Activated T-cell treated with anti-CD3 and anti-CD28 coated beads, Interleukin-2, amount 50 U/mL, for 72 hours (primary cell): ENCODE data around the gene TBX15. TPM values are rescaled to one million over a fixed set of nuclear protein-coding genes. Genes with fewer than 3 reads are reported as not detected.

Source experiments
- ATAC-seq, 2 donors: fragments of 150-1000 bp; cut with Tn5 transposase; replicated peaks in 1 of 2; 2 replicates each; pipeline ENCODE4 v1.10.0; 2021; ENCODE audit warnings: moderate library complexity in 2 of 2, mild to moderate bottlenecking in 1 of 2
- DNase-seq, 2 donors: peaks; one replicate each; pipeline ENCODE4 v3.0.0; 2021 to 2022; ENCODE audit warnings: mixed read lengths in 1 of 2
- H3K27ac Mint-ChIP-seq: one replicate; pipeline ENCODE4 v1.8.0; 2022; ENCODE audit warnings: mild to moderate bottlenecking, moderate library complexity, mixed read lengths
- H3K27me3 Mint-ChIP-seq: one replicate; pipeline ENCODE4 v1.8.0; 2022; ENCODE audit warnings: low read depth, mixed read lengths
- H3K36me3 Mint-ChIP-seq, 2 donors: one replicate each; pipeline ENCODE4 v1.8.0; 2022; ENCODE audit warnings: mixed read lengths in 2 of 2, mild to moderate bottlenecking in 1 of 2; ENCODE audit not compliant: insufficient read depth in 2 of 2
- H3K4me1 Mint-ChIP-seq: one replicate; pipeline ENCODE4 v1.8.0; 2022; ENCODE audit warnings: low read depth, mixed read lengths
- H3K4me3 Mint-ChIP-seq, 2 donors: one replicate each; pipeline ENCODE4 v1.8.0; 2022; ENCODE audit warnings: mild to moderate bottlenecking in 2 of 2, mixed read lengths in 2 of 2, moderate library complexity in 2 of 2
- H3K9me3 Mint-ChIP-seq, 2 donors: one replicate each; pipeline ENCODE4 v1.8.0; 2022; ENCODE audit warnings: mixed read lengths in 2 of 2
- total RNA-seq, 2 donors: library from RNA; stranded (reverse); gene quantifications; one replicate each; pipeline ENCODE4 v1.2.3, GENCODE V29; 2022

TBX15 gene
- total RNA-seq, 2 donors from 2014 or later, result 0.07 to 0.10 TPM

GRCh38 chr1:118937413-118938072 lies 50.6 kb downstream of the TBX15 start:
- H3K27me3 Mint-ChIP-seq, result peaks cover 6% of the 10 kb centered on the region
- H3K36me3 Mint-ChIP-seq, result no peaks in the 10 kb centered on the region
- ATAC-seq, result no peak
- H3K27ac Mint-ChIP-seq, result no peak overlapping the region
- H3K4me1 Mint-ChIP-seq, result no peaks in the 10 kb centered on the region
- no peak overlapping the region for H3K4me3 Mint-ChIP-seq
- no peak for DNase-seq
- no peaks in the 10 kb centered on the region for H3K9me3 Mint-ChIP-seq

DNA sequence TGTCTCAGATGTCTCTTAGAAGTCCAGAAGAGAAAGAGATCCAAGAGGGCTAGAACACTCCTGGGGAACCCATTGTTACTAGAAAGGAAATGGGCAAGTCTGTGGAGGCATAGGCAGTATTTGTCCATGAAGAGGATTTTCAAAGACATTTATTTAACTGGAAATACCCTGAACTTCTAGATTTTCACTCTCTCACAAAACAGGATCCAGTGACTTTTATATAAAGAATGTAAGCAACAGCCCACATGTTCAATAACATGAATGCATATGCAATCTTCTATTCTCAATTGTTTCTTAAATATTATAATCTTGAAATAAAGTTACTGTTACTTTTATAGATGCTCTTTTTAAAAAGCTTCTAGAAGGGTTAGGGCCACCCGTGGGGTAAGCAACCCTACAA lies 53.4 kb downstream of the TBX15 start:
- no peaks in the 10 kb centered on the region for H3K36me3 Mint-ChIP-seq
- H3K9me3 Mint-ChIP-seq, result no peaks in the 10 kb centered on the region
- DNase-seq, result no peak
- H3K27me3 Mint-ChIP-seq, result no peaks in the 10 kb centered on the region
- H3K4me3 Mint-ChIP-seq, result no peak overlapping the region
- no peak for ATAC-seq
- H3K4me1 Mint-ChIP-seq, result no peaks in the 10 kb centered on the region
- H3K27ac Mint-ChIP-seq, result no peak overlapping the region

DNA sequence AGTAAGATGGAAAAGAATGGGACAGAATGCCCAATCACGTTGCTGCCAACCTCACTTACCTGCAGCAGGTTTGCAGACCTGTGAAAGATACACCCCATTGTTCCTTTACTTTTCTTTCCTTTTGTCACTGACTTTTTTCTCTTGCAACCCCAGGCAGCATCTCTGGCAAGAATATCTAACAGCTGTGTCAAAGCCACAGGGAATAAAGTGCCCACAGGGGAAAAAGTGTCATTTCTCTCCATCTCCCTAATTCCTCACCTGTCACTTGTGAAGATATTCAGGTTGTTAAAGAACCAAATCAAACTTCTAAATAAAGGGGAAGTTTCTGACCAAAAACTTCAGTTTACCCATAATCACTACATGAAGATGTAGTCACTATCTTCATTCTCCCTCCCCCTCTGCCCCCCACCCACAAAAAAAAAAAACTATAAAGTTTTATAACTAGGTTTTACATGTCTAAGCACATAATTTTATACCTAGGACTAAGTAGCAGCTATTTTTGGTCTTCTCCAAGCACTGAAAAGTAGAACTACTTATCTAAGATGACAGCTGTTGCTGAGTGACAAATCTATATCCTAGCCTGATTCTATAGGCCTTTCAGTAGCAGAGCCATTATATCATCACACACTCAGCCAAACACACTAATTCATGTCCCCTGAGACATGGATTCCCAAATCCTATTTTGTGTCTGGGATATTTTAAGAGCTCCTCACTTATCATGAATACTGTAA lies 54.9 kb downstream of the TBX15 start:
- Mint-ChIP-seq H3K36me3 (peaks cover 0 to 3% of the 10 kb centered on the region in 2 donors), H3K27me3 (no peaks in the 10 kb centered on the region), H3K4me1 (no peaks in the 10 kb centered on the region), H3K9me3 (peaks cover 3% of the 10 kb centered on the region in 2 donors), H3K4me3 (no peak overlapping the region), H3K27ac (no peak overlapping the region)
- ATAC-seq (no peak), DNase-seq (no peak)

DNA sequence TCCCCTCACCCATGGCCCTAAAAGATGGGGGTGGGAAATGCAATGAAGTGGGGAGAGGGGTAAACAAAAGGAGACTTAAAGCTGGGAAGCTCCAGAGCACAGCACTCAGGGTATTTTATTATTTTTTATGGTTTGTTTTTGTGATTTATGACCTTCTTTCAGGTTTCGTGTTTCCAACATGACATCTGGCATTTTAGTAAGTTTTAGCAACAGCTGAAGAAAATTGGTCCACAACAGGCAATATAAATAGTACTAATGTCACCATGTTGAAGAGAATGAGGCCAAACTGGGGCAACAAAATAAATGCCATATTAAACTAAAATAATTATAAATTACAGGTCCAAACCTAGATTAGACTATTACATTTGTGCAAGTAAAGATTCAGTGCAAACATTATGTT lies 56.3 kb downstream of the TBX15 start:
- Mint-ChIP-seq H3K27ac (no peak overlapping the region), H3K36me3 (peaks cover 0 to 3% of the 10 kb centered on the region in 2 donors), H3K4me1 (no peaks in the 10 kb centered on the region), H3K27me3 (no peaks in the 10 kb centered on the region), H3K4me3 (no peak overlapping the region), H3K9me3 (peaks cover 3% of the 10 kb centered on the region in 2 donors)
- no peak for ATAC-seq
- DNase-seq, result no peak

- Mint-ChIP-seq H3K4me1 (no peaks in the 10 kb centered on the region), H3K9me3 (peaks cover 3 to 8% of the 10 kb centered on the region in 2 donors), H3K27me3 (no peaks in the 10 kb centered on the region), H3K4me3 (no peak overlapping the region), H3K27ac (no peak overlapping the region), H3K36me3 (peaks cover 0 to 3% of the 10 kb centered on the region in 2 donors)
- DNase-seq, result peak in 1 of 2 donors; percentile 1
- ATAC-seq, result no peak
Measured at GRCh38 chr1:118928739-118929554, 59.2 kb downstream of the TBX15 start.

DNA sequence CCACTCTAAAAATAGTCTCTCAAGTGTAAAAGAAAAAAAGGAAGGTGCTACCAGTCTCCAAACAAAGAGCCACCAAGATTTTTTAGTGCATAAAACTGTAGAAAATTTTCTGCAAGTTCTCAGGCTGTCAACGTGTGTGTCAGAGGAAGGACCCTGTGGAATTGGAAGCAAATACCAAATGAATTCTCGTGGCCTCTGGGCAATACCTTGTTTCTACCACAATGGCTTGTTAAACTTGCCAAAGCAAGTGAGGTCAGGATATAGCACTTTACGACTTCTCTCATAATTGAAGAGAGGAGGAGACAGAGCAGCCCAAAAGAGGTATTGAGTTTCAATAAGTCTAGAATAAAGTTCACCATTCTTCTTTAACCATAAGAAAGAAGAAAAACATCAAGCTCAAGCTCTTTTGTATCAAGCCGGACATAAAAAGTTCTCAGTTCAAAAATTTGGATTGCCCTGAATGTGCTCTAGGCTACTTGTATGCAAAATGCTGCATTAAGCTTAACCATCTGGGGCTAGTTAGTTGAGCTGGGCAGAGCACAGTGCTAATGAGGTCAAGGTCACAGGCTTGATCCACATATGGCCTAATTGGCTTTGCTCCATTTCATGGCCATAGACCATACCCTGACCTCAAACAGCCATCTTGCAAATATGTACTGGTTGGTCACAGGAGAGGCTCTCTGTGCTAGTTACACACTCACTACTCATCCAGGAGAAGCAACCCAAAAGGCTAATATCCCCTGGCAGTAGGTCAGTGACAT lies 60.5 kb downstream of the TBX15 start:
- Mint-ChIP-seq H3K4me1 (no peaks in the 10 kb centered on the region), H3K36me3 (peaks cover 0 to 3% of the 10 kb centered on the region in 2 donors), H3K4me3 (no peak overlapping the region)

GRCh38 chr1:118926261-118926660 lies 61.9 kb downstream of the TBX15 start:
- Mint-ChIP-seq H3K9me3 (peaks cover 3 to 8% of the 10 kb centered on the region in 2 donors), H3K4me3 (no peak overlapping the region), H3K36me3 (peaks cover 0 to 3% of the 10 kb centered on the region in 2 donors), H3K27ac (no peak overlapping the region), H3K27me3 (no peaks in the 10 kb centered on the region), H3K4me1 (no peaks in the 10 kb centered on the region)
- ATAC-seq (no peak), DNase-seq (no peak)

More for the DNA sequence above, 60.5 kb downstream of the TBX15 start:
- ATAC-seq (no peak), DNase-seq (no peak)
- H3K27me3 Mint-ChIP-seq, result no peaks in the 10 kb centered on the region
- peaks cover 3 to 8% of the 10 kb centered on the region in 2 donors for H3K9me3 Mint-ChIP-seq
- no peak overlapping the region for H3K27ac Mint-ChIP-seq

- Mint-ChIP-seq H3K27me3 (no peaks in the 10 kb centered on the region), H3K27ac (no peak overlapping the region), H3K4me3 (no peak overlapping the region), H3K4me1 (no peaks in the 10 kb centered on the region), H3K36me3 (peaks cover 0 to 3% of the 10 kb centered on the region in 2 donors), H3K9me3 (peaks cover 3 to 8% of the 10 kb centered on the region in 2 donors)
- no peak for ATAC-seq
- DNase-seq, result no peak
Measured at GRCh38 chr1:118925651-118926050, 62.5 kb downstream of the TBX15 start.

DNA sequence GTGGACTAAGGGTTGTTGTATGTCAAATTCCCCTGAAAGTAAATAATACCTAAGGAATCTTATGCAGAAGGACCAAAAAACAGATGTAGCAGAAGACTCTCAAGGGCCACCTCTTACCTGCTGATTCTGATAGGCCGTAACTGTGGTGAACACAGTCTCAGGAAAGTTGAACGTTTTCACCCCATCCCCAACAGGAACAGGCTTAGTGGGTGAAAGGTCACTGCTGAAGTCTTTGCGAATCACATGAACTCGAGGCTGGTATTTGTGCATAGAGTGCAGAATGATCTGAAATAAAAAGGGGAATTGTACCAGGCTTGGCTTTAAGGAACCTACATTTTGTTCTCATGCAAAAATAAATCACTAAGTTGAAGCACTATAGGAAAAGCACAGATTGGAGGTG lies 64.8 kb downstream of the TBX15 start:
- Mint-ChIP-seq H3K27me3 (no peaks in the 10 kb centered on the region), H3K4me3 (no peak overlapping the region), H3K4me1 (no peaks in the 10 kb centered on the region), H3K36me3 (no peaks in the 10 kb centered on the region), H3K27ac (no peak overlapping the region), H3K9me3 (peaks cover 0 to 11% of the 10 kb centered on the region in 2 donors)
- ATAC-seq, result no peak
- DNase-seq, result no peak

- Mint-ChIP-seq H3K4me1 (no peaks in the 10 kb centered on the region), H3K27ac (no peak overlapping the region), H3K27me3 (no peaks in the 10 kb centered on the region), H3K36me3 (no peaks in the 10 kb centered on the region), H3K4me3 (no peak overlapping the region), H3K9me3 (peaks cover 0 to 14% of the 10 kb centered on the region in 2 donors)
- no peak for ATAC-seq
- DNase-seq, result no peak
Measured at GRCh38 chr1:118921994-118922393, 66.1 kb downstream of the TBX15 start.

GRCh38 chr1:118920124-118920717 lies 67.9 kb downstream of the TBX15 start:
- ATAC-seq (no peak), DNase-seq (no peak)
- Mint-ChIP-seq H3K4me1 (no peaks in the 10 kb centered on the region), H3K27me3 (no peaks in the 10 kb centered on the region), H3K9me3 (peaks cover 0 to 13% of the 10 kb centered on the region in 2 donors), H3K36me3 (no peaks in the 10 kb centered on the region), H3K4me3 (no peak overlapping the region), H3K27ac (no peak overlapping the region)

DNA sequence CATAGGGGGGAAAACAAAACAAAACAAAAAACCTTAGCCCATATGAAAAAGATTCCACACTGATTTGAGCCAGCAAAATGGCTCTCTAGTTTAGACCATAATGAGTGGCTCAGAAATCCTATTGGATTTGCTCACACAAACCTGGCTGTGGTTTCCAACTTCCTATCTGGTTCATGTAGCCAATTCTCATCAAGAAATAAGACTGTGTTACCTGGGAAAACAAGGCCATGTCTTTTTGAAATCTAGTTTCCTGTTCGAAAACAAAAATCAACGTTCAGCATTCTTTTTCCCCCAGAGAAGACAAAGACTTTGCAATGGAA lies 69.2 kb downstream of the TBX15 start:
- DNase-seq (no peak), ATAC-seq (no peak)
- Mint-ChIP-seq H3K4me3 (no peak overlapping the region), H3K4me1 (no peaks in the 10 kb centered on the region), H3K27ac (no peak overlapping the region), H3K27me3 (no peaks in the 10 kb centered on the region), H3K36me3 (no peaks in the 10 kb centered on the region), H3K9me3 (peaks cover 0 to 11% of the 10 kb centered on the region in 2 donors)
